Skeletal muscle satellite cell (primary cell): ENCODE measurements around the gene SLC24A4.

Experiments
- H3K27me3 ChIP-seq: 2 replicates; pipeline ENCODE4 v1.7.0; 2013; ENCODE audit warnings: low read length; ENCODE audit not compliant: control insufficient read depth, insufficient read depth
- H3K36me3 ChIP-seq: 2 replicates; pipeline ENCODE4 v1.7.0; 2013; ENCODE audit warnings: mild to moderate bottlenecking, control low read depth, low read length; ENCODE audit not compliant: insufficient read depth
- H3K4me1 ChIP-seq: 2 replicates; pipeline ENCODE4 v1.7.0; 2013; ENCODE audit warnings: low read length; ENCODE audit not compliant: control insufficient read depth, insufficient read depth
- H3K4me2 ChIP-seq: 2 replicates; pipeline ENCODE4 v1.7.0; 2013; ENCODE audit warnings: mild to moderate bottlenecking, low read length
- H3K4me3 ChIP-seq: 2 replicates; pipeline ENCODE4 v1.7.0; 2013; ENCODE audit warnings: low read length
- H3K9ac ChIP-seq: 2 replicates; pipeline ENCODE4 v1.7.0; 2013; ENCODE audit warnings: mild to moderate bottlenecking, low read depth, low read length, moderate library complexity
- H3K9me3 ChIP-seq: replicated peaks from 2 replicates; pipeline ENCODE4 v1.7.0; 2013; ENCODE audit warnings: mild to moderate bottlenecking, control low read depth, low read length

SLC24A4 gene

DNA sequence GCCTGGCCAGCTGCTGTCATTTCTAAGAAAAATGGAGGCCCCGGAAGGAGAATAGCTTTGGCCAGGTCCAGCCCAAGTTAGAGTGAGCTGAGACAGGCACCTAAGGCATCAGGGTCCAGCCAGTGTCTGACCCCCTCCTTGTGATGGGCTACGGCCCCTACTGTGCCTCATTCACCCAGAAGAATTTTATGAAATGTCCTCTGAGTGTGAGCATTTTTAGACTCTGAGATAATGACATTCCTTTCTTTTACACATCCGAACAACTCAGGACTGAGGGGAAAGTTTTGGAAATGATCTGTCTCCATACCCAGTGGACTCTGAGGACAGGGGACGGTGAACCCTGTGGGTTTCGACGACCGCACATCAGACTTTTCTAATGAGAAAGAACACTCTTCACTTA lies 50.4 kb downstream of the SLC24A4 start:
- H3K27me3 ChIP-seq, result peaks cover 39% of the 10 kb centered on the region
- no peak overlapping the region for H3K4me3 ChIP-seq
- no peaks in the 10 kb centered on the region for H3K4me1 ChIP-seq
- H3K9me3 ChIP-seq, result no peaks in the 10 kb centered on the region
- no peak overlapping the region for H3K4me2 ChIP-seq
- no peak overlapping the region for H3K9ac ChIP-seq
- no peaks in the 10 kb centered on the region for H3K36me3 ChIP-seq

DNA sequence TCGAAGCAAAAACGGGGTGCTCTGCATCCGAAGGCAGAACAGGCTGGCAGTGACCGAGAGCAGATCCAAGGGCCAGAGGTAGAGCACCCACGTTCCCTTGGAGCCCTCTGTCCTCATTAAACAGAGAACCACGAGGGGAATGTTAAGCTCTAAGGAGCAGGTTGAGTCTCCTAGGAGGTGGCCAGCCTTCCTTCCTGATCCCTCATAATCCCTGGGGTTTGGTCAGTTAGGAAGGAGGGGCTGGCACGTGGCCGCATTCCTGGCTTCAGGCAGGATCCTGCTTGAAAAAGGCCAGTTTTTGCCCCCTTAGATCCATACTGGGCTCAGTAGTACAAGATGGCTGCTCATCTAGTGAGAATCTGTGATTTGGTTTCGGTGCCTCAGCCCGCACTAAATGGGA lies 57.2 kb downstream of the SLC24A4 start:
- Histone ChIP-seq H3K9me3 (no peaks in the 10 kb centered on the region), H3K36me3 (no peaks in the 10 kb centered on the region), H3K9ac (no peak overlapping the region), H3K4me3 (no peak overlapping the region), H3K27me3 (peaks cover 21% of the 10 kb centered on the region), H3K4me2 (no peak overlapping the region), H3K4me1 (no peaks in the 10 kb centered on the region)

DNA sequence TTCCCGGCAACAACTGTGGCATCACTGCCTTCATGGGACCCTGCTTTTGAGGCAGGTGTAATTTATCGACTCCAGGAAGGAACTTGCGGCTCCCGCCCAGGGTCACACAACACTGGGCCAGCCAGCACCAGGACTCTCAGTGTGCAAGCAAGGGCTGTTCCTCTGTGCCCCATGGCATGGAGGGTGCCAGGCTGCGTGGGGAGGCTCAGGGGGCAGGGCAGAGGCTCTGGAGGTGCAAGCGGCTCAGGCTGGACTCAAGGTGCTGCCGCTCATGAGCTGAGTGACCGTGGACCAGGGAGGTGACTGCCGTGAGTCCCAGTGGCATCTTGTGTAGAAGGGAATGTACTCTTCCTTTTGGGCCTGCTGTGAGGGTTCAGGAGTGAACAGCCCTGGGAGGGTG lies 57.6 kb downstream of the SLC24A4 start:
- Histone ChIP-seq H3K9me3 (no peaks in the 10 kb centered on the region), H3K27me3 (peaks cover 18% of the 10 kb centered on the region), H3K4me3 (no peak overlapping the region), H3K4me2 (no peak overlapping the region), H3K4me1 (no peaks in the 10 kb centered on the region), H3K36me3 (no peaks in the 10 kb centered on the region), H3K9ac (no peak overlapping the region)

DNA sequence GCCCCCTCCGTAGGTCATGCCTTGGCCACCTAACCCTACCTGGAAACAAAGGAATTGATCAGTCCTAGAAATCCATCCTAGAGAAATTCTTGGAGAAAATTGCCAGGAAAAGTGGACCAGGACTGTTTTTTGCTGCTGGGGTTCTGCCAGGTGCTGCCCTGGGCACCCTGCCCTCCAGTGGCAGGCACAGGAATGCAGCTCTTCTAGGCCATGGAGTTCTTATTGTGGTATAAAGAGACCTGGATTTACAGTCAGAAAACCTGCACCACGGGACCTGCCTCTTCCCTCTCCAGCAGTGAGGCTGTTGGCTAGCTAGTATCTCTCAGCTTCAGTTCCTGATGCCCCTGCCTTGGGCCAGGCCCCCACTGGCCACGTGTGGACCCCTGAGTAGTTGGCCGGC lies 59.7 kb downstream of the SLC24A4 start:
- Histone ChIP-seq H3K9me3 (no peaks in the 10 kb centered on the region), H3K9ac (no peak overlapping the region), H3K4me2 (no peak overlapping the region), H3K4me3 (no peak overlapping the region), H3K36me3 (no peaks in the 10 kb centered on the region), H3K27me3 (peaks cover 18% of the 10 kb centered on the region), H3K4me1 (no peaks in the 10 kb centered on the region)

DNA sequence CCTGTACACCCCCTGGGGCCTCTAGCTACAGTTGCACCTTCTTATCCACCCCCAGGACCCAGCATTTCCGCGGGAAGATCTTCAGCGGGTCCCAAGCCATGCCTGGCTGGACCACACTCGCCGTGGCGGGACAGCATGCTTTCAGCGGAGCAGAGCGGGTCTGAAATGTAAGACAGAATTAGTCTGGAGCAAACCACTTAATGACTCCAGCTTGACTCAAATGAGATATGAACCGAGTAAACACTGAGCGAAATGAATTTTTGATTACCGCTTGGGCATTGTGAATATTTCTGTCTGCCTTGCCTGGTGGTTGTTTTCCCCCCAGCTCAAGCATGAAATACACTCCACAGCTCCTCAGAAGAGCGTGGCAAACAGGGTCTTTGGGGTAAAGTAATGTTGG lies 60.8 kb downstream of the SLC24A4 start:
- H3K27me3 ChIP-seq, result peaks cover 17% of the 10 kb centered on the region
- H3K9ac ChIP-seq, result no peak overlapping the region
- no peak overlapping the region for H3K4me3 ChIP-seq
- no peaks in the 10 kb centered on the region for H3K9me3 ChIP-seq
- no peak overlapping the region for H3K4me2 ChIP-seq
- no peaks in the 10 kb centered on the region for H3K36me3 ChIP-seq
- no peaks in the 10 kb centered on the region for H3K4me1 ChIP-seq

DNA sequence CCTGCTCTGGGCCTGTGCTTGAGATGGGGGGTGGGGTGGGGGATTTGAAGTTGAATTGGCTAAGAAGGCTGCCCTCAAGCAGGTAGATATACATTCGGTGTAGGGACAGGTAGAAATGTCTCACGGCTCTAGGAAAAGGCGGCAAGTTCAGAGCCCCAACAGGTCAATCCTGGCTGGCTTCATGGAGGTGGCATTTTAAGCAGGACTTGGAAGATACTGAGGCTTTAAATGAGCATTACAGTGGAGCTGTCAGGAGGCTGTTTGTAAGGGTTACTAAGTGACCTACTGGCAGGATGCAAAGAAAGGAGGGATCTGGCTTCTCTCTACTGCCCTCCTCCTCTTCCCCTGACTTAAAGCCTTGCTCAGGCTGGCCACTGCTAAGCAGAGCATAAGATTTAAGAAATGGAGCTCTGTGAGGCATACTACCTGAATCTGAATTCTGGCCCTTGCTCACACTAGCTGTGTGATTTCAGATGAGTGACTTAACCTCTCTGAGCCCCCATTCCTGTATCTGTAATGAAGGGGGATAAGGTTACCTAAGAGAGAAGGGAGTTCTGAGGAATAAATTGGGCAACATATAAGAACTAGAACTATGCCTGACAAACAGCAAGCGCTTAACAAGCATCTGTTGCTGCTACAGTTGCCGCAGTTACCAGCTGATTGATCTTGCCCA lies 61.6 kb downstream of the SLC24A4 start:
- Histone ChIP-seq H3K9me3 (no peaks in the 10 kb centered on the region), H3K9ac (no peak overlapping the region), H3K4me2 (no peak overlapping the region), H3K36me3 (no peaks in the 10 kb centered on the region), H3K27me3 (peaks cover 14% of the 10 kb centered on the region), H3K4me3 (no peak overlapping the region), H3K4me1 (no peaks in the 10 kb centered on the region)

DNA sequence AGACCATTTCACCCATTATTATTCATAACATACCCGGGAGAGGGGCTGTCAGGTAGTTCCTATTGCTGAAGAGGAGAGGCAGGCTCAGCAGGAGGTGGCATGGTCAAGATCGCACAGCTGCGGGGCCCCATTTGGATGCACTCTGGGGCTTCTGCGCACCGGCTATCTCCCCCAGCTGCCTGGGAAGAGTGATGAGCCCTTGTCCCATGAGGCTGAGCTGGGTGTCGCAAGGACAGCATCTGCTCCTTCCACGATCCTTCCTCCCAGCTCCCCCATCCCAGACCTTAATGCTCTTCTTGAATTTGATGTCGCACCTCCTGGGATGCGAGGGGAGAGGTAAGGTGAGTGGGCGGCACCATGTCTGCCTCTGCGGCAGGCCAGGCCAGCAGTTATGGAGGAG lies 62.6 kb downstream of the SLC24A4 start:
- peaks cover 15% of the 10 kb centered on the region for H3K27me3 ChIP-seq
- no peaks in the 10 kb centered on the region for H3K4me1 ChIP-seq
- no peaks in the 10 kb centered on the region for H3K36me3 ChIP-seq

DNA sequence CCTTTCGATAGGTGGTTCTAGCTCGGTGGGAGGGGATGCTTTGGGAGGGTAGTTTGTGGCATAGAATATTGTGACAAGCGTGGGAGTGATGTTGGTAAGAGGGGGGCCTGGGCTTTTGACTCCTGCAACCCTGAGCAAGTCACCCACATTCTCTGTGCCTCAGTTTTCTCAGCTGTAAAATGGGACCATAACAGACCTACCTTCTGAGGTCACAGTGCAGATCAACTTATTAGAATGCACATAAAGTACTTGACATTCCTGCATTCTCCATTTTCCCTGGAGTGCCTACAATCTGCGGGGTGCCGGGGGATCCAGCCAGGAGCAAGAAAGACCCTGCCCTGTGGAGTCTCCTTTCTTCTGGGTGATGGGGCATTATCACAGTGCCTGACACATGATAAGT lies 63.2 kb downstream of the SLC24A4 start:
- H3K9me3 ChIP-seq, result no peaks in the 10 kb centered on the region
- peaks cover 17% of the 10 kb centered on the region for H3K27me3 ChIP-seq
- no peak overlapping the region for H3K9ac ChIP-seq
- no peak overlapping the region for H3K4me2 ChIP-seq
- no peak overlapping the region for H3K4me3 ChIP-seq
- no peaks in the 10 kb centered on the region for H3K4me1 ChIP-seq
- H3K36me3 ChIP-seq, result no peaks in the 10 kb centered on the region

More for the DNA sequence above, 62.6 kb downstream of the SLC24A4 start:
- H3K4me3 ChIP-seq, result no peak overlapping the region
- H3K4me2 ChIP-seq, result no peak overlapping the region
- H3K9ac ChIP-seq, result no peak overlapping the region
- H3K9me3 ChIP-seq, result no peaks in the 10 kb centered on the region

DNA sequence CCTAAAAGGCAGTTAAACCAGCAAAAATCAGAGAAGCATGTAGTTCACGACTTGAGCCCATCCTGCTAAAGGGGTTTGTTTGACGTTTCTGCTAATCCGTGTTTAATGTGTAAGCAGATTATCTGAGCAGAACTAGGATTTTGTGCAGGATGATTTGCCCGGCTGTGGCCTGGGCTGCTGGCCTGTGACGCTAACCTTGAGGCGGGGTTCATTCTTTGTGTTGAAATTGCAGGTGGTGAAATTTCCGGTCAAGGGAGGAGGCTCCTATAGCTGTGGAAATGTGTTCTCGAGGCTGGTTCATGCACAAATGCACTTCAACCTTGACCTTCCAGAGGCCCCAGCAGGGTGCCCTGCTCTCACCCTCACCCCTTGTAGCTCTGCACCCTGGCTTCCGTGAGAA lies 63.7 kb downstream of the SLC24A4 start:
- no peak overlapping the region for H3K4me2 ChIP-seq
- no peaks in the 10 kb centered on the region for H3K4me1 ChIP-seq
- no peaks in the 10 kb centered on the region for H3K9me3 ChIP-seq
- H3K4me3 ChIP-seq, result no peak overlapping the region
- no peaks in the 10 kb centered on the region for H3K36me3 ChIP-seq
- H3K9ac ChIP-seq, result no peak overlapping the region
- H3K27me3 ChIP-seq, result peaks cover 22% of the 10 kb centered on the region

DNA sequence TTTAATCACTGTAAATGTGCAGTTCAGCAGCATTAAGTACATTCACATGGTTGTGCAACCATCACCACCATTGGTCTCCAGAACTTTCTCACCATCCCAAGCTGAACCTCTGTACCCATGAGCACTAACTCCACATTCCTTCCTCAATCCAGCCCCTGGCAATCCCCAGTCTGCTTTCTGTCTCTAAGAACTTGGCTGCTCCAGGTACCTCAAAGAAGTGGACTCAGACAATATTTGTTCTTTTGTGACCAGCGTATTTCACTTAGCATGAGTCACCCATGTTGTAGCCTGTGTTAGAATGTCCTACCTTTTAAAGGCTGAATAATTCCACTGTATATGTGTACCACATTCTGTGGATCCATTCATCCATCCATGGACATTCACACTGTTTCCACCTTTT lies 64.6 kb downstream of the SLC24A4 start:
- H3K9ac ChIP-seq, result no peak overlapping the region
- no peaks in the 10 kb centered on the region for H3K4me1 ChIP-seq
- H3K4me2 ChIP-seq, result no peak overlapping the region
- no peaks in the 10 kb centered on the region for H3K9me3 ChIP-seq
- H3K4me3 ChIP-seq, result no peak overlapping the region
- H3K36me3 ChIP-seq, result no peaks in the 10 kb centered on the region
- H3K27me3 ChIP-seq, result peaks cover 25% of the 10 kb centered on the region

DNA sequence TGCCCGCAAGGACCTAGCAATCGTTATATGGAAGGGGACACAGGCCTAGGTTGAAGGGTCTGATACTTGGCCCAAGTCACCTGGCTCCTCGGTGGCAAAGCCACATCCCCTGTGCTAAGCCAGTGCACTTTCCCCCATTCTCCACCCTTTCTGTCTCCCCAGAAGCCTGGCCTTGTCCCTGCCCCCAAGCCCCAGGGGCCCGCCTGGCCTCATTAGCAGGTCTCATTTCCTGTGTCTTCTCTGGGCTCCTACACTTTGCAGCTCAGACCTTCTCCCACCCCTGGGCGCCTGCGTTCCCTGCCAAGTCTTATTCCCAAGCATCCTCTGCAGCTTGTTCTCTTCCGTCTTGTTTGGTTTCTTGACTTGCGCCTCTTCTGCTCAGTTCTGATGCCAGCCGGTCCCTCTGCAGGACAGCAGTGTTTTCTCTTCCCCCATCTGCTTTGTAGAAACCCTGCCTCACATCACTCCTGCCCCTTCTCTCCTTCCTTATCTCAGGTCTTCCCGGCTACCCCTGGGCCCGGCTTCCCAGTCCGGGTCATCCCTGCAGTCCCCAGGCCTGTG lies 66.7 kb downstream of the SLC24A4 start:
- H3K9me3 ChIP-seq, result no peaks in the 10 kb centered on the region
- H3K36me3 ChIP-seq, result no peaks in the 10 kb centered on the region
- H3K4me2 ChIP-seq, result no peak overlapping the region
- H3K9ac ChIP-seq, result no peak overlapping the region
- no peak overlapping the region for H3K4me3 ChIP-seq
- H3K4me1 ChIP-seq, result no peaks in the 10 kb centered on the region
- H3K27me3 ChIP-seq, result peaks cover 27% of the 10 kb centered on the region

DNA sequence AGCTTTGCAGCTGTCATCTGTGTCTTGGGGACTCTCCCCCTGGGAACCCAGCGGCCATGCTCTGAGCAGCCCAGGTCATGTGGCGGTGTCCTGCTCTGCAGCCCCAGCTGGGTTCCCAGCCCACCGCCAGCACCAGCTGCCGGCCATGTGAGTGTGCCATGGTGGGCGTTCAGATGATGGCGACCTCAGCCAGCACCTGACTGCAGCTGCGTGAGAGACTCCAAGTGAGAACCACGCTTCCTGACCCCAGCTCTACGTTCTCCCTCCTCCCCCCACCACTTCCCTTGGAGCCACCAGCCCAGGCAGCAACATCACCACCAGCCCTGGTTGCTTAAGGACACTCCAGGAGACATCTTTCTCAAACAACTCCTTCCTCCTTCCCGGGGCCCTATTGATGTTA lies 68.8 kb downstream of the SLC24A4 start:
- H3K9ac ChIP-seq, result no peak overlapping the region
- peaks cover 15% of the 10 kb centered on the region for H3K27me3 ChIP-seq
- H3K4me1 ChIP-seq, result peaks cover under 1% of the 10 kb centered on the region
- no peak overlapping the region for H3K4me3 ChIP-seq
- H3K36me3 ChIP-seq, result no peaks in the 10 kb centered on the region
- no peak overlapping the region for H3K4me2 ChIP-seq
- H3K9me3 ChIP-seq, result no peaks in the 10 kb centered on the region
